ENCODE results near the gene COLEC11.

Gene COLEC11

GRCh38 chr2:3626812-3627499, 32.0 kb downstream of the COLEC11 start:
- Histone ChIP-seq H3K4me3 (ENCODE audit: low read length) (no peak overlapping the region), H3K36me3 (ENCODE audit: insufficient read depth, low read length) (no peaks in the 10 kb centered on the region), H3K9me3 (ENCODE audit: insufficient read depth, low read depth, low read length) (peaks cover 3% of the 10 kb centered on the region; the same call in 1 of the 2 replicates), H3K9ac (ENCODE audit: low read depth, low read length) (no peak overlapping the region), H3K4me1 (ENCODE audit: insufficient read depth, low read length) (no peaks in the 10 kb centered on the region), H3K27ac (ENCODE audit: low read depth, low read length) (no peak overlapping the region), H3K27me3 (ENCODE audit: insufficient read depth, low read length) (no peaks in the 10 kb centered on the region)
- 89% methylated on average over 25 of the region's 25 CpGs for WGBS

- peaks cover 3% of the 10 kb centered on the region; the same call in 1 of the 2 replicates for H3K9me3 ChIP-seq (ENCODE audit: insufficient read depth, low read depth, low read length)
- 91% methylated on average over 21 of the region's 21 CpGs for whole genome bisulfite sequencing
- no peak overlapping the region for H3K4me3 ChIP-seq (ENCODE audit: low read length)
- no peak overlapping the region for H3K9ac ChIP-seq (ENCODE audit: low read depth, low read length)
- no peaks in the 10 kb centered on the region for H3K36me3 ChIP-seq (ENCODE audit: insufficient read depth, low read length)
- no peak overlapping the region for H3K27ac ChIP-seq (ENCODE audit: low read depth, low read length)
- H3K27me3 ChIP-seq (ENCODE audit: insufficient read depth, low read length): no peaks in the 10 kb centered on the region
- H3K4me1 ChIP-seq (ENCODE audit: insufficient read depth, low read length): no peaks in the 10 kb centered on the region
Measured at GRCh38 chr2:3627500-3628100, 32.7 kb downstream of the COLEC11 start.

GRCh38 chr2:3628241-3628679, 33.3 kb downstream of the COLEC11 start:
- no peaks in the 10 kb centered on the region for H3K27me3 ChIP-seq (ENCODE audit: insufficient read depth, low read length)
- no peak overlapping the region for H3K4me3 ChIP-seq (ENCODE audit: low read length)
- WGBS: 86% methylated on average over 10 of the region's 10 CpGs
- no peaks in the 10 kb centered on the region for H3K36me3 ChIP-seq (ENCODE audit: insufficient read depth, low read length)
- H3K9me3 ChIP-seq (ENCODE audit: insufficient read depth, low read depth, low read length): peaks cover 3% of the 10 kb centered on the region; the same call in 1 of the 2 replicates
- no peak overlapping the region for H3K27ac ChIP-seq (ENCODE audit: low read depth, low read length)
- no peak overlapping the region for H3K9ac ChIP-seq (ENCODE audit: low read depth, low read length)
- H3K4me1 ChIP-seq (ENCODE audit: insufficient read depth, low read length): no peaks in the 10 kb centered on the region

- Histone ChIP-seq H3K27ac (ENCODE audit: low read depth, low read length) (no peak overlapping the region), H3K9me3 (ENCODE audit: insufficient read depth, low read depth, low read length) (no peaks in the 10 kb centered on the region), H3K27me3 (ENCODE audit: insufficient read depth, low read length) (no peaks in the 10 kb centered on the region), H3K4me1 (ENCODE audit: insufficient read depth, low read length) (no peaks in the 10 kb centered on the region), H3K9ac (ENCODE audit: low read depth, low read length) (no peak overlapping the region), H3K36me3 (ENCODE audit: insufficient read depth, low read length) (no peaks in the 10 kb centered on the region), H3K4me3 (ENCODE audit: low read length) (no peak overlapping the region)
- 46% methylated on average over 12 of the region's 12 CpGs for WGBS
Measured at GRCh38 chr2:3628800-3629199, 33.9 kb downstream of the COLEC11 start.

GRCh38 chr2:3630631-3631030, 35.7 kb downstream of the COLEC11 start:
- H3K27ac ChIP-seq (ENCODE audit: low read depth, low read length): no peak overlapping the region
- H3K27me3 ChIP-seq (ENCODE audit: insufficient read depth, low read length): no peaks in the 10 kb centered on the region
- H3K4me1 ChIP-seq (ENCODE audit: insufficient read depth, low read length): no peaks in the 10 kb centered on the region
- 98% methylated on average over 7 of the region's 7 CpGs for WGBS
- H3K36me3 ChIP-seq (ENCODE audit: insufficient read depth, low read length): no peaks in the 10 kb centered on the region
- no peak overlapping the region for H3K4me3 ChIP-seq (ENCODE audit: low read length)
- H3K9ac ChIP-seq (ENCODE audit: low read depth, low read length): no peak overlapping the region
- no peaks in the 10 kb centered on the region for H3K9me3 ChIP-seq (ENCODE audit: insufficient read depth, low read depth, low read length)

- H3K27me3 ChIP-seq (ENCODE audit: insufficient read depth, low read length): no peaks in the 10 kb centered on the region
- H3K27ac ChIP-seq (ENCODE audit: low read depth, low read length): no peak overlapping the region
- H3K4me1 ChIP-seq (ENCODE audit: insufficient read depth, low read length): no peaks in the 10 kb centered on the region
- no peaks in the 10 kb centered on the region for H3K36me3 ChIP-seq (ENCODE audit: insufficient read depth, low read length)
- H3K9ac ChIP-seq (ENCODE audit: low read depth, low read length): no peak overlapping the region
- no peaks in the 10 kb centered on the region for H3K9me3 ChIP-seq (ENCODE audit: insufficient read depth, low read depth, low read length)
- no peak overlapping the region for H3K4me3 ChIP-seq (ENCODE audit: low read length)
- WGBS: 92% methylated on average over 15 of the region's 15 CpGs
Measured at GRCh38 chr2:3631161-3631850, 36.4 kb downstream of the COLEC11 start.

- H3K27me3 ChIP-seq (ENCODE audit: insufficient read depth, low read length): no peaks in the 10 kb centered on the region
- no peak overlapping the region for H3K9ac ChIP-seq (ENCODE audit: low read depth, low read length)
- 95% methylated on average over 26 of the region's 26 CpGs for WGBS
- no peak overlapping the region for H3K4me3 ChIP-seq (ENCODE audit: low read length)
- H3K27ac ChIP-seq (ENCODE audit: low read depth, low read length): no peak overlapping the region
- H3K9me3 ChIP-seq (ENCODE audit: insufficient read depth, low read depth, low read length): no peaks in the 10 kb centered on the region
- no peaks in the 10 kb centered on the region for H3K36me3 ChIP-seq (ENCODE audit: insufficient read depth, low read length)
- H3K4me1 ChIP-seq (ENCODE audit: insufficient read depth, low read length): no peaks in the 10 kb centered on the region
Measured at GRCh38 chr2:3631851-3632659, 37.1 kb downstream of the COLEC11 start.

- Histone ChIP-seq H3K27me3 (ENCODE audit: insufficient read depth, low read length) (no peaks in the 10 kb centered on the region), H3K9ac (ENCODE audit: low read depth, low read length) (no peak overlapping the region), H3K9me3 (ENCODE audit: insufficient read depth, low read depth, low read length) (no peaks in the 10 kb centered on the region), H3K4me1 (ENCODE audit: insufficient read depth, low read length) (no peaks in the 10 kb centered on the region), H3K36me3 (ENCODE audit: insufficient read depth, low read length) (no peaks in the 10 kb centered on the region), H3K27ac (ENCODE audit: low read depth, low read length) (no peak overlapping the region), H3K4me3 (ENCODE audit: low read length) (no peak overlapping the region)
- 95% methylated on average over 32 of the region's 33 CpGs for WGBS
Measured at GRCh38 chr2:3633089-3633981, 38.4 kb downstream of the COLEC11 start.

- H3K27ac ChIP-seq (ENCODE audit: low read depth, low read length): no peak overlapping the region
- 81% methylated on average over 11 of the region's 11 CpGs for WGBS
- no peaks in the 10 kb centered on the region for H3K9me3 ChIP-seq (ENCODE audit: insufficient read depth, low read depth, low read length)
Measured at GRCh38 chr2:3633982-3634595, 39.2 kb downstream of the COLEC11 start.

GRCh38 chr2:3634596-3635121, 39.7 kb downstream of the COLEC11 start:
- no peak overlapping the region for H3K9ac ChIP-seq (ENCODE audit: low read depth, low read length)
- H3K4me1 ChIP-seq (ENCODE audit: insufficient read depth, low read length): no peaks in the 10 kb centered on the region
- 88% methylated on average over 12 of the region's 12 CpGs for WGBS
- no peaks in the 10 kb centered on the region for H3K36me3 ChIP-seq (ENCODE audit: insufficient read depth, low read length)
- no peaks in the 10 kb centered on the region for H3K27me3 ChIP-seq (ENCODE audit: insufficient read depth, low read length)
- H3K4me3 ChIP-seq (ENCODE audit: low read length): no peak overlapping the region
- no peak overlapping the region for H3K27ac ChIP-seq (ENCODE audit: low read depth, low read length)
- no peaks in the 10 kb centered on the region for H3K9me3 ChIP-seq (ENCODE audit: insufficient read depth, low read depth, low read length)

More at GRCh38 chr2:3633982-3634595, 39.2 kb downstream of the COLEC11 start:
- Histone ChIP-seq H3K36me3 (ENCODE audit: insufficient read depth, low read length) (no peaks in the 10 kb centered on the region), H3K27me3 (ENCODE audit: insufficient read depth, low read length) (no peaks in the 10 kb centered on the region), H3K4me1 (ENCODE audit: insufficient read depth, low read length) (no peaks in the 10 kb centered on the region), H3K4me3 (ENCODE audit: low read length) (no peak overlapping the region), H3K9ac (ENCODE audit: low read depth, low read length) (no peak overlapping the region)

Data from HUES64 (cell line).